ENCODE data around the gene LYVE1. TPM values are rescaled to one million over a fixed set of nuclear protein-coding genes. Genes with fewer than 3 reads are reported as not detected.

The LYVE1 gene
- total RNA-seq, 1 experiment from 2014 or later, result 0.31 TPM

DNA sequence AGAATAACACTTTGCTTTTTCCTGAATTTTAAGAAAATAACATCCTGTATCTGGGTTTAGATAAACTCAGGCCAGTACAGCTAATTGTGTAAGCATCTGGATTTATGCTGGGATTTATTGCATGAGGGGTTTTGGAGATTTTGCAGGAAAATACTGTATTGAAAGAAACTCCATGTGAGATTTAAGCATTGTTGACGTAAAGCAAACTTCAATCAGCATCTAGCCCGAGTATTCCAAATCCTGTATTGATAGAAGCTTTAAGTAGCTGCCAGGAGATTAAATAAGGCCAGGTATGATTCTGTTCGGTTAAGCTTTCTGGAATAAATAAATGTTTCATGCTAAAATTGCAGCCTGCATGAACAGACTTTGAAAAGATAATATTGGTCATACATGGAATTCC lies 36.3 kb upstream of the LYVE1 start:
- Histone ChIP-seq H3K4me3 (ENCODE audit: low read depth in 2 of 2, low read length in 2 of 2) (no peak overlapping the region), H3K36me3 (ENCODE audit: control insufficient read depth, insufficient read depth, low read length) (no peaks in the 10 kb centered on the region), H3K9me3 (ENCODE audit: control insufficient read depth, insufficient read depth, low read depth, low read length) (no peaks in the 10 kb centered on the region), H3K27me3 (ENCODE audit: control insufficient read depth, insufficient read depth, low read length) (peaks cover 13% of the 10 kb centered on the region; the same call in 1 of the 2 replicates), H3K4me1 (ENCODE audit: control insufficient read depth, insufficient read depth, low read length) (no peaks in the 10 kb centered on the region), H3K27ac (ENCODE audit: low read length) (no peak overlapping the region)
- ChIA-PET CTCF (no interaction called here), POLR2A (no interaction called here)
- no peak for TF ChIP-seq POLR2AphosphoS5 (IDR thresholded peaks at IDR 0.05; ENCODE audit: low read depth, low read length)
- TF ChIP-seq TCF7L2 (IDR thresholded peaks at IDR 0.05; ENCODE audit: low read depth, low read length), result no peak
- TF ChIP-seq, protein P1, sequence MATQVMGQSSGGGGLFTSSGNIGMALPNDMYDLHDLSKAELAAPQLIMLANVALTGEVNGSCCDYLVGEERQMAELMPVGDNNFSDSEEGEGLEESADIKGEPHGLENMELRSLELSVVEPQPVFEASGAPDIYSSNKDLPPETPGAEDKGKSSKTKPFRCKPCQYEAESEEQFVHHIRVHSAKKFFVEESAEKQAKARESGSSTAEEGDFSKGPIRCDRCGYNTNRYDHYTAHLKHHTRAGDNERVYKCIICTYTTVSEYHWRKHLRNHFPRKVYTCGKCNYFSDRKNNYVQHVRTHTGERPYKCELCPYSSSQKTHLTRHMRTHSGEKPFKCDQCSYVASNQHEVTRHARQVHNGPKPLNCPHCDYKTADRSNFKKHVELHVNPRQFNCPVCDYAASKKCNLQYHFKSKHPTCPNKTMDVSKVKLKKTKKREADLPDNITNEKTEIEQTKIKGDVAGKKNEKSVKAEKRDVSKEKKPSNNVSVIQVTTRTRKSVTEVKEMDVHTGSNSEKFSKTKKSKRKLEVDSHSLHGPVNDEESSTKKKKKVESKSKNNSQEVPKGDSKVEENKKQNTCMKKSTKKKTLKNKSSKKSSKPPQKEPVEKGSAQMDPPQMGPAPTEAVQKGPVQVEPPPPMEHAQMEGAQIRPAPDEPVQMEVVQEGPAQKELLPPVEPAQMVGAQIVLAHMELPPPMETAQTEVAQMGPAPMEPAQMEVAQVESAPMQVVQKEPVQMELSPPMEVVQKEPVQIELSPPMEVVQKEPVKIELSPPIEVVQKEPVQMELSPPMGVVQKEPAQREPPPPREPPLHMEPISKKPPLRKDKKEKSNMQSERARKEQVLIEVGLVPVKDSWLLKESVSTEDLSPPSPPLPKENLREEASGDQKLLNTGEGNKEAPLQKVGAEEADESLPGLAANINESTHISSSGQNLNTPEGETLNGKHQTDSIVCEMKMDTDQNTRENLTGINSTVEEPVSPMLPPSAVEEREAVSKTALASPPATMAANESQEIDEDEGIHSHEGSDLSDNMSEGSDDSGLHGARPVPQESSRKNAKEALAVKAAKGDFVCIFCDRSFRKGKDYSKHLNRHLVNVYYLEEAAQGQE (IDR thresholded peaks at IDR 0.05; ENCODE audit: insufficient read depth in 1 of 2, low read depth in 2 of 2, low read length in 1 of 2), result no peak
- TF ChIP-seq SIN3A (IDR thresholded peaks at IDR 0.05; ENCODE audit: borderline replicate concordance, insufficient read depth, low read depth, low read length), result no peak
- TF ChIP-seq CTCF (IDR thresholded peaks at IDR 0.05), result no peak
- in situ Hi-C loops (cut with HindIII; ENCODE audit: low pct_unique_long_range_greater_than_20kb, low sequenced_read_pairs) (no loop called here), intact Hi-C loops (cut with micrococcal nuclease; ENCODE audit: unreplicated experiment) (no loop called here)
- no TSS peak for BruUV-seq (replicated peaks)
- DNase-seq (ENCODE audit: low read depth, low spot score) (no peak), ATAC-seq (no peak)

DNA sequence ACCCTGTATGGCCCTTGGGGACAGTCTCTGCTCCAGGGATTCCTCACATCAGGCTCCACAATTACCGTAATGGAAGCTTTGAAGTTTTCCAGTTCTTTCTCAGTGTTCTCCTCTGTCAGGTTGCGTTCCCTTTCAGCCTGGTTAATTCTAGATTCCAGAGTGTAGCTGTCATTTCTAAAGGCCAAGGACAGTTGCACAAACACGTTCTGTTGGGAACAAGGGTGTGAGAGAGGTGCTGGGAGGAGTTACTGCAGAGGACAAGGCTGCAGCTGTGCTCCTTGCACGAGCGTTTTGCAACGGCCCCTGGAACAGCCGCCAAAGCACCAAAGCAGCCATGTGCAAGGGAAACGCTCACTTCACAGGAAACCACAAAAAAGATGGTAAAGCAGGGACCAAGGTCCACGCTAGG lies 35.9 kb upstream of the LYVE1 start:
- TF ChIP-seq POLR2AphosphoS5 (IDR thresholded peaks at IDR 0.05; ENCODE audit: low read depth, low read length) (no peak), TCF7L2 (IDR thresholded peaks at IDR 0.05; ENCODE audit: low read depth, low read length) (no peak), SIN3A (IDR thresholded peaks at IDR 0.05; ENCODE audit: borderline replicate concordance, insufficient read depth, low read depth, low read length) (no peak), CTCF (IDR thresholded peaks at IDR 0.05) (no peak)
- TF ChIP-seq, protein P1 (IDR thresholded peaks at IDR 0.05; ENCODE audit: insufficient read depth in 1 of 2, low read depth in 2 of 2, low read length in 1 of 2), result no peak
- no peaks in the 10 kb centered on the region for H3K36me3 ChIP-seq (ENCODE audit: control insufficient read depth, insufficient read depth, low read length)
- no peaks in the 10 kb centered on the region for H3K9me3 ChIP-seq (ENCODE audit: control insufficient read depth, insufficient read depth, low read depth, low read length)
- intact Hi-C loops (cut with micrococcal nuclease; ENCODE audit: unreplicated experiment) (no loop called here), in situ Hi-C loops (cut with HindIII; ENCODE audit: low pct_unique_long_range_greater_than_20kb, low sequenced_read_pairs) (no loop called here)
- peaks cover 9% of the 10 kb centered on the region; the same call in 1 of the 2 replicates for H3K27me3 ChIP-seq (ENCODE audit: control insufficient read depth, insufficient read depth, low read length)
- no peak overlapping the region for H3K27ac ChIP-seq (ENCODE audit: low read length)
- H3K4me3 ChIP-seq (ENCODE audit: low read depth in 2 of 2, low read length in 2 of 2), result no peak overlapping the region
- ChIA-PET CTCF (no interaction called here), POLR2A (no interaction called here)
- no peaks in the 10 kb centered on the region for H3K4me1 ChIP-seq (ENCODE audit: control insufficient read depth, insufficient read depth, low read length)
- BruUV-seq (replicated peaks), result no TSS peak
- DNase-seq (ENCODE audit: low read depth, low spot score) (no peak), ATAC-seq (no peak)
